GM12878 (cell line): ENCODE results near the gene MYO1D.

Experiments
- EZH2 ChIP-seq: IDR thresholded peaks from 2 replicates; pipeline ENCODE4 v1.6.1; 2012; ENCODE audit warnings: low read depth, mild to moderate bottlenecking, control low read depth, inconsistent platforms, low read length, borderline replicate concordance; ENCODE audit not compliant: control insufficient read depth
- FOXK2 ChIP-seq: fragments of 450-650 bp; IDR thresholded peaks from 2 replicates; pipeline ENCODE4 v1.6.1; 2017; ENCODE audit warnings: mild to moderate bottlenecking, moderate library complexity
- NRF1 ChIP-seq: conservative IDR thresholded peaks from 2 replicates; pipeline ENCODE4 v1.6.1; 2011; ENCODE audit warnings: mild to moderate bottlenecking, low read depth, low read length, improper control_type of control experiment
- POLR2A ChIP-seq: IDR thresholded peaks from 2 replicates; pipeline ENCODE4 v1.6.1; 2011; ENCODE audit warnings: low read depth, mild to moderate bottlenecking, low read length
- RELA ChIP-seq: fragments of 450-650 bp; IDR thresholded peaks from 2 replicates; pipeline ENCODE4 v1.8.0; 2014; ENCODE audit warnings: borderline replicate concordance; ENCODE audit not compliant: partially characterized antibody
- TCF12 ChIP-seq: IDR thresholded peaks from 2 replicates; pipeline ENCODE4 v1.6.1; 2011; ENCODE audit warnings: low read depth, mild to moderate bottlenecking, low read length
- TCF3 ChIP-seq: IDR thresholded peaks from 2 replicates; pipeline ENCODE4 v1.6.1; 2012; ENCODE audit warnings: low read depth, mild to moderate bottlenecking, low read length, borderline replicate concordance; ENCODE audit not compliant: insufficient read depth

GRCh38 chr17:32567086-32567485 lies 309.8 kb downstream of the MYO1D start:
- TF ChIP-seq TCF12 (no peak), NRF1 (no peak), FOXK2 (no peak), RELA (no peak), EZH2 (no peak), POLR2A (no peak), TCF3 (no peak)
